A549 treated with Hydrocortisone at 1 μM for 4 hours (cell line): ENCODE measurements around the gene PCDHGA12. TPM values are rescaled to one million over a fixed set of nuclear protein-coding genes. Genes with fewer than 3 reads are reported as not detected.

Source experiments
- total RNA-seq: library from RNA; stranded (reverse); fragments of 200-300 nt; extraction: Qiagen RNA extraction; gene quantifications from 5 replicates; pipeline ENCODE4 v1.2.3, GENCODE V29; 2022

PCDHGA12 gene
- 0.03 TPM in 2 of 5 replicates, not detected in the others for total RNA-seq

DNA sequence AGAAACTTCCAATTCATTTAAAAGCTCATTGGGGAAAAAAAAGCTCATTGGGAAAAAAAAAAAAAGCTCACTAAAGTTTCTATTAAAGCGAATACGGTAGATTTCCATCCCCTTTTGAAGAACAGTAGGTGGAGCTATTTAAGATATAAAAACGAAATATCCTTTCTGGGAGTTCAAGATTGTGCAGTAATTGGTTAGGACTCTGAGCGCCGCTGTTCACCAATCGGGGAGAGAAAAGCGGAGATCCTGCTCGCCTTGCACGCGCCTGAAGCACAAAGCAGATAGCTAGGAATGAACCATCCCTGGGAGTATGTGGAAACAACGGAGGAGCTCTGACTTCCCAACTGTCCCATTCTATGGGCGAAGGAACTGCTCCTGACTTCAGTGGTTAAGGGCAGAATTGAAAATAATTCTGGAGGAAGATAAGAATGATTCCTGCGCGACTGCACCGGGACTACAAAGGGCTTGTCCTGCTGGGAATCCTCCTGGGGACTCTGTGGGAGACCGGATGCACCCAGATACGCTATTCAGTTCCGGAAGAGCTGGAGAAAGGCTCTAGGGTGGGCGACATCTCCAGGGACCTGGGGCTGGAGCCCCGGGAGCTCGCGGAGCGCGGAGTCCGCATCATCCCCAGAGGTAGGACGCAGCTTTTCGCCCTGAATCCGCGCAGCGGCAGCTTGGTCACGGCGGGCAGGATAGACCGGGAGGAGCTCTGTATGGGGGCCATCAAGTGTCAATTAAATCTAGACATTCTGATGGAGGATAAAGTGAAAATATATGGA lies at the start of gene PCDHGA12:
TSS of gene PCDHGA12 (plus strand) at position 176 of the 782 bp plus-strand sequence. CDS start at position 429, 253 bp downstream.

DNA sequence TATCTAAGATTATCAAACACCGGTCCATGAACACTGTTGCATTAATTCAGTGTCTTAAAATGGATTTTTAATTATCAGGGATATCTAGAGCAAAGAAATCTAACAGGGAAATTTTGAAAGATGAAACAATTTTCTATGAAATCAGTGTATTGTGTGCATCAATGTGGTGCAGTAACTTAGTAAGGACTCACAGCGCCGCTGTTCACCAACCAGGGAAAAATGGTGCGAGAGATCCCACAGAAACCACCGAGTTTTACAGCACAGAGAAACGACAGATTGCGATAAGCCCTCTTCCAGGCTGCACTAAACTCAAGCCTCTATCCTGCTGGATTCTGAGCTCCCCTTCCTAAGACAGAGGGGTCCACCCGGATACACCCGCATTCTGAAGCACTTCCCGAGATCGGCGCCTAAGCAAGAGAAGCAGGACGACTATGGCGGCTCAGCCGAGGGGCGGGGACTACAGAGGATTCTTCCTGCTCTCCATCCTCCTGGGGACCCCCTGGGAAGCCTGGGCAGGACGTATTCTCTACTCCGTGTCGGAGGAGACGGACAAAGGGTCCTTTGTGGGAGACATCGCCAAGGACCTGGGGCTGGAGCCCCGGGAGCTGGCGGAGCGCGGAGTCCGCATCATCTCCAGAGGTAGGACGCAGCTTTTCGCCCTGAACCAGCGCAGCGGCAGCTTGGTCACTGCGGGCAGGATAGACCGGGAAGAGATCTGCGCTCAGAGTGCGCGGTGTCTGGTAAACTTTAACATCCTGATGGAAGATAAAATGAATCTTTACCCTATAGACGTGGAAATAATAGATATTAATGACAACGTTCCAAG lies 47.6 kb upstream of the PCDHGA12 start, which contains the start of gene PCDHGA7:
TSS of gene PCDHGA7 (plus strand) at position 274 of the 826 bp plus-strand sequence. CDS start at position 432, 158 bp downstream.

DNA sequence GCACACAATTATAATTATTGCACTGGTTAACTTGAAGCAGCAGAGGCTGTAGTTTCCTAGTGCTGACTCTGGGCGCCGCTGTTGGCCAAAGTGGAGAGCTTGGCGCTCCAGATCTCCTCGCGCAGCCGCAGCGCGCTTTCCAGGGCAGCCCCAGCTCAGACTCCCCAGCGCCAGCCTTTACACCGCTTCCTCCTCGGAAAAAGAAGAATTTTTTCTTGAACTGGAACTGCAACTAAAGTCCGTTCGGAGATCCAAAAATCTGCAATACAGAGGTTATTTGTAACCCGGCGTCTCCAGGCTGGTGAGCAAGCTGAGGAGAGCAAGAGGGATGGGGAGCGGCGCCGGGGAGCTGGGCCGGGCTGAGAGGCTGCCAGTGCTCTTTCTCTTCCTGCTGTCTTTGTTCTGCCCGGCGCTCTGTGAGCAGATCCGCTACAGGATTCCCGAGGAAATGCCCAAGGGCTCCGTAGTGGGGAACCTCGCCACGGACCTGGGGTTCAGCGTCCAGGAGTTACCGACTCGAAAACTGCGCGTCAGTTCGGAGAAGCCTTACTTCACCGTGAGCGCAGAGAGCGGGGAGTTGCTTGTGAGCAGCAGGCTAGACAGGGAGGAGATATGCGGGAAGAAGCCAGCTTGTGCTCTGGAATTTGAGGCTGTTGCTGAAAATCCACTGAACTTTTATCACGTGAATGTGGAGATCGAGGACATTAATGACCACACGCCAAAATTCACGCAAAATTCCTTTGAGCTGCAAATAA lies 42.6 kb upstream of the PCDHGA12 start, which contains the start of gene PCDHGB4:
TSS of gene PCDHGB4 (plus strand) at position 142 of the 755 bp plus-strand sequence. CDS start at position 329, 187 bp downstream.

DNA sequence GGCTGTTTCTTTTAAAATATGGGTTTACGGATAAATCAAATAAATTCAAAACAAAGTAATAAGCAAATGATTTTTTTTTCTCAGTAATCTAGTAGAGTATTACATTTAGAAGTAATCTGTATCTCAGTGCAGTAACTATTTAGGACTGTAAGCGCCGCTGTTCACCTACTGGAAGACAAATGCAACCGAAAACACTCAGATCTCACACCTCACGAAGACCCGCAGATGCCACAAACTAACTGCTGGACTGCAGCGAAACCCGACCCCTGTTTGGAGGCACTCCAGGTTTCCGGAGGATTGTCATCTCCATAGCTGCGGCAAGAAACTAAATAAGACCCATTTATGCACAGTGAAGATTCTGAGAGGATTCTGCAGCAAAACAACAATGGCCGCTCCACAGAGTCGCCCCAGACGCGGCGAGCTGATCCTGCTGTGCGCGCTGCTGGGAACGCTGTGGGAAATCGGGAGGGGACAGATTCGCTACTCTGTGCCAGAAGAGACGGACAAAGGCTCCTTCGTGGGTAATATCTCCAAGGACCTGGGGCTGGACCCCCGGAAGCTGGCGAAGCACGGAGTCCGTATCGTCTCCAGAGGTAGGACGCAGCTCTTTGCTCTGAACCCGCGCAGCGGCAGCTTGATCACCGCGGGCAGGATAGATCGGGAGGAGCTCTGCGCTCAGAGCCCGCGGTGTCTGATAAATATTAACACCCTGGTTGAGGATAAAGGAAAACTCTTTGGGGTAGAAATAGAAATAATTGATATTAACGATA lies 37.7 kb upstream of the PCDHGA12 start, which contains the start of gene PCDHGA8:
TSS of gene PCDHGA8 (plus strand) at position 205 of the 770 bp plus-strand sequence. CDS start at position 386, 181 bp downstream.

DNA sequence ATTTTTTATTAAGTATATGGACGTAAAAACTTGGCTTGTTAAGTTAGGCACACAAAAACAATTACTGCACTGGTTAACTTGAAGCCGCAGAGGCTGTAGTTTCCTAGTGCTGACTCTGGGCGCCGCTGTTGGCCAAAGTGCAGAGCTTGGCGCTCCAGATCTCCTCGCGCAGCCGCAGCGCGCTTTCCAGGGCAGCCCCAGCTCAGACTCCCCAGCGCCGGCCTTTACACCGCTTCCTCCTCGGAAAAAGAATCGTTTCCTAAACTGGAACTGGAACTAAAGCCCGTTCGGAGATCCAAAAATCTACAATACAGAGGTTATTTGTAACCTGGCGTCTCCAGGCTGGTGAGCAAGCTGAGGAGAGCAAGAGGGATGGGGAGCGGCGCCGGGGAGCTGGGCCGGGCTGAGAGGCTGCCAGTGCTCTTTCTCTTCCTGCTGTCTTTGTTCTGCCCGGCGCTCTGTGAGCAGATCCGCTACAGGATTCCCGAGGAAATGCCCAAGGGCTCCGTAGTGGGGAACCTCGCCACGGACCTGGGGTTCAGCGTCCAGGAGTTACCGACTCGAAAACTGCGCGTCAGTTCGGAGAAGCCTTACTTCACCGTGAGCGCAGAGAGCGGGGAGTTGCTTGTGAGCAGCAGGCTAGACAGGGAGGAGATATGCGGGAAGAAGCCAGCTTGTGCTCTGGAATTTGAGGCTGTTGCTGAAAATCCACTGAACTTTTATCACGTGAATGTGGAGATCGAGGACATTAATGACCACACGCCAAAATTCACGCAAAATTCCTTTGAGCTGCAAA lies 32.4 kb upstream of the PCDHGA12 start, which contains the start of gene PCDHGB5:
TSS of gene PCDHGB5 (plus strand) at position 192 of the 796 bp plus-strand sequence. CDS start at position 373, 181 bp downstream.

DNA sequence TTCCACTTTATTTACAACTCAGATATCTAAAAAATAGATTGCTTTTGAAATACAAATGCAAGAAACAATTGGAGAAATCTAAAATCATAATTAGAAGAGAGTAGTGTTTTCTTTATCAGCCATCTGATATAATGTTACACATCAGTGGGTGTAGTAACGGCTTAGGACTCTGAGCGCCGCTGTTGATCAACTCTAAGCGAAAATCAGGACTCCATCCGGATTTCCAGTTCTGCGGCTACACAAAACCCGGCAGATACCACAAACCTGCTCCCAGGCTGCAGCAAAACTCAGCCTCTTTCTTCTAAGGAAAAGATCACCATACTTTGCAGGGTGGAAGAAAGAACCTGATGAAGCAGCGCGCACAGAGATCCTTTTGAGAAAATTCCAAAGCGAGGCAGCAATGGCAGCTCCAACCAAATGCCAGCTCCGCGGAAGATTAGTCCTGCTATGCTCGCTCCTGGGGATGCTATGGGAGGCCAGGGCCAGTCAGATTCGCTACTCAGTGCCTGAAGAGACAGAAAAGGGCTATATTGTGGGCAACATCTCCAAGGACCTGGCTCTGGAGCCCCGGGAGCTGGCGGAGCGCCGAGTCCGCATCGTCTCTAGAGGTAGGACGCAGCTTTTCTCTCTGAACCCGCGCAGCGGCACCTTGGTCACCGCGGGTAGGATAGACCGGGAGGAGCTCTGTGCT lies 27.6 kb upstream of the PCDHGA12 start, which contains the start of gene PCDHGA9:
TSS of gene PCDHGA9 (plus strand) at position 226 of the 691 bp plus-strand sequence. CDS start at position 401, 175 bp downstream.

DNA sequence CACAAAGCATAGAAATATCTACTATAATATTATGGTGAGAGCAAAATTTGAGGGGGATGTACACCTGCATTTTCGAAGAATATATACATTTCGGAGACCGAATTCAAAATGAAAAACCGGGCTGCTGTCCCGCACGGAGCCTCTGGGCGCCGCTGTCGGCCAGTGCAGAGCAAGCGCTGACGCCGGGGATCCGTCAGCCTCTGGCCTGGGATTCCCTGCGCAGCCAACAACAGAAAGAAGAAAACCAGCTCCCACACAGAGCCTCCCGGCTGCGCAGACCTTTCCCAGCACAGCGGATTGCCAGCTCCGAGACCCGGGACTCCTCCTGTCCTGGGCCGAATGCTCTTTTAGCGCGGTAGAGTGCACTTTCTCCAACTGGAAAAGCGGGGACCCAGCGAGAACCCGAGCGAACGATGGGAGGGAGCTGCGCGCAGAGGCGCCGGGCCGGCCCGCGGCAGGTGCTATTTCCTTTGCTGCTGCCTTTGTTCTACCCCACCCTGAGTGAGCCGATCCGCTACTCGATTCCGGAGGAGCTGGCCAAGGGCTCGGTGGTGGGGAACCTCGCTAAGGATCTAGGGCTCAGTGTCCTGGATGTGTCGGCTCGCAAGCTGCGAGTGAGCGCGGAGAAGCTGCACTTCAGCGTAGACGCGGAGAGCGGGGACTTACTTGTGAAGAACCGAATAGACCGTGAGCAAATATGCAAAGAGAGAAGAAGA lies 22.4 kb upstream of the PCDHGA12 start, which contains the start of gene PCDHGB6:
TSS of gene PCDHGB6 (plus strand) at position 232 of the 716 bp plus-strand sequence. CDS start at position 414, 182 bp downstream.

DNA sequence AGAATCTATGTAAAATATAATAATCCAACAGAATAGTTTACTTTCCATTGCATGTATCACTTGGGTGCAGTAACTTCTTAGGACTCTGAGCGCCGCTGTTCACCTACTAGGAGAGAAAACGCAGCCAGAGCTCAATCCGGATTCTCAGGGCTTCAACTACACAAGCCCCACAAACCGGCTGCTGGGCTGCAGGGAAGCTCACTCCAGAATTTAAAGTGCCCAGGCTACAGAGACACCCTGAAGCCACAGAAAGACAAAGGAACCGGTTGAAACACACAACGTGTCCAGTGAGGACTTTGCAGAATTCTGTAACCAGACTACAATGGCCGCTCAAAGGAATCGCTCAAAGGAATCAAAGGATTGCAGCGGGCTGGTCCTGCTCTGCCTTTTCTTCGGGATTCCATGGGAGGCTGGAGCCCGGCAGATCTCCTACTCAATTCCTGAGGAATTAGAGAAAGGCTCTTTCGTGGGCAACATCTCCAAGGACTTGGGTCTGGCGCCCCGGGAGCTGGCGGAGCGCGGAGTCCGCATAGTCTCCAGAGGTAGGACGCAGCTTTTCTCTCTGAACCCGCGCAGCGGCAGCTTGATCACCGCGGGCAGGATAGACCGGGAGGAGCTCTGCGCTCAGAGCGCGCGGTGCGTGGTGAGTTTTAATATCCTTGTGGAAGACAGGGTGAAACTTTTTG lies 17.3 kb upstream of the PCDHGA12 start, which contains the start of gene PCDHGA10:
TSS of gene PCDHGA10 (plus strand) at position 134 of the 686 bp plus-strand sequence. CDS start at position 323, 189 bp downstream.

DNA sequence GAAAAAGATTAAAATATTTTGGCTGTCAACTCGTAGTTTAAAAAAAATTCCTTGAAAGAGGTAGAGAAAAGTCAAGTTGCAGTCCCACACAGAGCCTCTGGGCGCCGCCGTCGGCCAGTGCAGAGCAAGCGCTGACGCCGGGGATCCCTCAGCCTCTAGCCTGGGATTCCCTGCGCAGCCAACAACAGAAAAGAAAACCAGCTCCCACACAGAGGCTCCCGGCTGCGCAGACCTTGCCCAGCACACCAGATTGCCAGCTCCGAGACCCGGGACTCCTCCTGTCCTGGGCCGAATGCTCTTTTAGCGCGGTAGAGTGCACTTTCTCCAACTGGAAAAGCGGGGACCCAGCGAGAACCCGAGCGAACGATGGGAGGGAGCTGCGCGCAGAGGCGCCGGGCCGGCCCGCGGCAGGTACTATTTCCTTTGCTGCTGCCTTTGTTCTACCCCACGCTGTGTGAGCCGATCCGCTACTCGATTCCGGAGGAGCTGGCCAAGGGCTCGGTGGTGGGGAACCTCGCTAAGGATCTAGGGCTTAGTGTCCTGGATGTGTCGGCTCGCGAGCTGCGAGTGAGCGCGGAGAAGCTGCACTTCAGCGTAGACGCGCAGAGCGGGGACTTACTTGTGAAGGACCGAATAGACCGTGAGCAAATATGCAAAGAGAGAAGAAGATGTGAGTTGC lies 12.7 kb upstream of the PCDHGA12 start, which contains the start of gene PCDHGB7:
TSS of gene PCDHGB7 (plus strand) at position 184 of the 679 bp plus-strand sequence. CDS start at position 367, 183 bp downstream.

DNA sequence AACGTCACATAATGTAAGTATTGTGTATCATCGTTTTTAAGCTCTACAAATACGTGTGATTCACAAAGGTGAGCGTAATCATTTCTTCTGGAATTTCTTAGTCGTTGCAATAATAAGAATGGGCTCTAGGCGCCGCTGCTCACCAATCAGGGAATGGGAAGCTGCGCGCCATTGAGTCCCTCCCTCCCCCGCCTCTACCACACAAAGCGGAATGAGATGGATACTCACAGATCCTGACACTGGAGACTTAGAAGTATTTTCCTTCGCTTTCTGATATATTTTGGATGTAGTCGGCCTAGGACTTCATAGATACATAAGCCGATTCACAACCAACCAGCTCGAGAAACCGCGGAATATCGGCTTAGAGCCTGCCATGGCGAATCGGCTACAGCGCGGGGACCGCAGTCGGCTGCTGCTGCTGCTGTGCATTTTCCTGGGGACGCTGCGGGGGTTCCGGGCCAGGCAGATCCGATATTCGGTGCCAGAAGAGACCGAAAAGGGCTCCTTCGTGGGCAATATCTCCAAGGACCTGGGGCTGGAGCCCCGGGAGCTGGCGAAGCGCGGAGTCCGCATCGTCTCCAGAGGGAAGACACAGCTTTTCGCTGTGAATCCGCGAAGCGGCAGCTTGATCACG lies 9.3 kb upstream of the PCDHGA12 start, which contains the start of gene PCDHGA11:
TSS of gene PCDHGA11 (plus strand) at position 197 of the 634 bp plus-strand sequence. CDS start at position 374, 177 bp downstream.

DNA sequence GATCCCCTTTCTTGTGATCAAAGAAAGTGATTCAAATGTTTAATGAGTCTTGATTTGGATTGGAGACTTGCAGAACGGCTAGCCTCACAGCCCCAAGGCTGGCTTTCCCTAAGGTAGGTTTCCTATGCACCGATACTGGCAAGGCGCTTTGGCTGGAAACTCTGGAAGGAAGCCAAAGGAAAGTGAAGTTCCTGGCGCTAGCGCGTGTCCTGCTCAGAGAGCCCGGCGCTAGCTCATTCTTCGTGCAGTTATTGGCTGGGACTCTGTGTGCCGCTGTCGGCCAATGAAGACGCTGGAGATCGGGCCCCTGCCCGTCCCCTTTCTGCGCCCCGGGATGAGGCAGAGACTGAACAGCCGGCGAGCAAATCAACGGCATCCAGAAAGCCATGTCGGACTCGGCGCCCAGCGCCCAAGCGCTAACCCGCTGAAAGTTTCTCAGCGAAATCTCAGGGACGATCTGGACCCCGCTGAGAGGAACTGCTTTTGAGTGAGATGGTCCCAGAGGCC lies 45.4 kb downstream of the PCDHGA12 start, which contains the start of gene PCDHGC3:
TSS of gene PCDHGC3 (plus strand) at position 342 of the 507 bp plus-strand sequence. CDS start at position 493, 151 bp downstream.

Other genes starting within 250 kb of the PCDHGA12 start
- gene PCDHB16, start 248.1 kb upstream of the PCDHGA12 start, total RNA-seq, result 0.05 to 0.08 TPM (median 0.05 TPM) in 4 of 5 replicates, not detected in the other
- gene PCDHB9, start 243.3 kb upstream of the PCDHGA12 start, total RNA-seq, result 0.03 TPM in 1 of 5 replicates, not detected in the others
- 0.03 to 0.06 TPM (median 0.05 TPM) in 3 of 5 replicates, not detected in the others for gene PCDHB10, start 238.2 kb upstream of the PCDHGA12 start, total RNA-seq
- gene PCDHB11, start 230.9 kb upstream of the PCDHGA12 start, total RNA-seq, result 0.03 to 0.08 TPM (median 0.06 TPM) in 5 replicates
- 0.06 TPM in 1 of 5 replicates, not detected in the others for gene PCDHB12, start 221.8 kb upstream of the PCDHGA12 start, total RNA-seq
- gene PCDHB13, start 216.6 kb upstream of the PCDHGA12 start, total RNA-seq, result 0.06 to 0.09 TPM (median 0.09 TPM) in 4 of 5 replicates, not detected in the other
- 0.06 to 0.10 TPM (median 0.08 TPM) in 5 replicates for gene PCDHB14, start 207.2 kb upstream of the PCDHGA12 start, total RNA-seq
- gene PCDHB15, start 185.1 kb upstream of the PCDHGA12 start, total RNA-seq, result 0.03 to 0.14 TPM (median 0.06 TPM) in 5 replicates
- gene SLC25A2, start 126.5 kb upstream of the PCDHGA12 start, total RNA-seq, result not detected in 5 replicates
- 60.4 to 85.3 TPM (median 69.6 TPM) in 5 replicates for gene TAF7, start 109.7 kb upstream of the PCDHGA12 start, total RNA-seq
- 0.22 to 0.38 TPM (median 0.31 TPM) in 5 replicates for gene PCDHGA1, start 100.0 kb upstream of the PCDHGA12 start, total RNA-seq
- gene PCDHGA2, start 91.7 kb upstream of the PCDHGA12 start, total RNA-seq, result 0.54 to 0.91 TPM (median 0.62 TPM) in 5 replicates
- not detected in 5 replicates for gene PCDHGA3, start 86.7 kb upstream of the PCDHGA12 start, total RNA-seq
- gene PCDHGB1, start 80.4 kb upstream of the PCDHGA12 start, total RNA-seq, result 1.3 to 2.2 TPM (median 1.6 TPM) in 5 replicates
- gene PCDHGA4, start 75.5 kb upstream of the PCDHGA12 start, total RNA-seq, result 0.06 to 0.16 TPM (median 0.12 TPM) in 4 of 5 replicates, not detected in the other
- gene PCDHGB2, start 70.5 kb upstream of the PCDHGA12 start, total RNA-seq, result 0.05 to 0.13 TPM (median 0.11 TPM) in 4 of 5 replicates, not detected in the other
- gene PCDHGA5, start 66.3 kb upstream of the PCDHGA12 start, total RNA-seq, result 0.10 to 0.23 TPM (median 0.13 TPM) in 5 replicates
- 0.20 to 0.25 TPM (median 0.21 TPM) in 5 replicates for gene PCDHGB3, start 60.3 kb upstream of the PCDHGA12 start, total RNA-seq
- 0.14 to 0.26 TPM (median 0.20 TPM) in 5 replicates for gene PCDHGA6, start 56.6 kb upstream of the PCDHGA12 start, total RNA-seq
- gene PCDHGA7, start 47.8 kb upstream of the PCDHGA12 start, total RNA-seq, result 0.57 to 1.2 TPM (median 0.76 TPM) in 5 replicates
- 0.56 to 1.1 TPM (median 0.85 TPM) in 5 replicates for gene PCDHGB4, start 42.8 kb upstream of the PCDHGA12 start, total RNA-seq
- 0.02 to 0.05 TPM (median 0.05 TPM) in 3 of 5 replicates, not detected in the others for gene PCDHGA8, start 37.9 kb upstream of the PCDHGA12 start, total RNA-seq
- 2.0 to 2.6 TPM (median 2.3 TPM) in 5 replicates for gene PCDHGB5, start 32.6 kb upstream of the PCDHGA12 start, total RNA-seq
- gene PCDHGA9, start 27.7 kb upstream of the PCDHGA12 start, total RNA-seq, result 0.05 to 0.07 TPM (median 0.07 TPM) in 4 of 5 replicates, not detected in the other
- gene PCDHGB6, start 22.5 kb upstream of the PCDHGA12 start, total RNA-seq, result 0.05 to 0.18 TPM (median 0.10 TPM) in 5 replicates
- gene PCDHGA10, start 17.5 kb upstream of the PCDHGA12 start, total RNA-seq, result 0.02 to 0.03 TPM (median 0.02 TPM) in 3 of 5 replicates, not detected in the others
- gene PCDHGB7, start 12.8 kb upstream of the PCDHGA12 start, total RNA-seq, result 0.02 to 0.08 TPM (median 0.07 TPM) in 5 replicates
- 0.02 to 0.06 TPM (median 0.02 TPM) in 3 of 5 replicates, not detected in the others for gene PCDHGA11, start 9.5 kb upstream of the PCDHGA12 start, total RNA-seq
- 5.3 to 6.9 TPM (median 6.2 TPM) in 5 replicates for gene PCDHGC3, start 45.5 kb downstream of the PCDHGA12 start, total RNA-seq
- not detected in 5 replicates for gene PCDHGC4, start 54.5 kb downstream of the PCDHGA12 start, total RNA-seq
- gene PCDHGC5, start 58.6 kb downstream of the PCDHGA12 start, total RNA-seq, result 0.02 TPM in 1 of 5 replicates, not detected in the others
- 94.5 to 109 TPM (median 96.9 TPM) in 5 replicates for gene DIAPH1, start 188.5 kb downstream of the PCDHGA12 start, total RNA-seq
- 47.2 to 51.9 TPM (median 48.5 TPM) in 5 replicates for gene HDAC3, start 206.3 kb downstream of the PCDHGA12 start, total RNA-seq
- 3.7 to 5.0 TPM (median 4.3 TPM) in 5 replicates for gene RELL2, start 206.5 kb downstream of the PCDHGA12 start, total RNA-seq
- gene FCHSD1, start 220.9 kb downstream of the PCDHGA12 start, total RNA-seq, result 6.0 to 11.1 TPM (median 8.8 TPM) in 5 replicates